OCI-LY7 (cell line): ENCODE results near the gene GUCY2F. TPM values are rescaled to one million over a fixed set of nuclear protein-coding genes. Genes with fewer than 3 reads are reported as not detected.

Source experiments
- BruUV-seq: library from RNA; stranded (reverse); fragments of 400-500 nt; replicated peaks from 2 replicates; lab custom pipeline; 2021; lab: Mats Ljungman, UMichigan
- CTCF ChIA-PET: fragments of 300-600 bp; sonication (Branson Sonifier 250); formaldehyde crosslinking; loops from one replicate; lab custom pipeline; 2022; ENCODE audit warnings: antibody characterized with exemption; ENCODE audit not compliant: unreplicated experiment; lab: Charles Lee
- POLR2A ChIA-PET: fragments of 300-600 bp; sonication (Branson Sonifier 250); formaldehyde crosslinking; loops from one replicate; lab custom pipeline; 2022; ENCODE audit warnings: antibody characterized with exemption; lab: Charles Lee
- DNase-seq: peaks from one replicate; pipeline ENCODE4 v3.0.0-alpha.2; 2015; ENCODE audit warnings: low spot score
- H2AFZ ChIP-seq: fragments of 200-600 bp; sonication (generic), shearing (Covaris generic); 2 replicates; pipeline ENCODE4 v1.6.1; 2014; ENCODE audit warnings: mild to moderate bottlenecking, antibody characterized with exemption, low read length, moderate library complexity
- H3K27ac ChIP-seq: fragments of 200-600 bp; sonication (generic); 2 replicates; pipeline ENCODE4 v1.5.1; 2014; ENCODE audit warnings: mixed run types, low read depth, mild to moderate bottlenecking, moderate library complexity, low read length, inconsistent platforms; ENCODE audit not compliant: poor library complexity, severe bottlenecking
- H3K36me3 ChIP-seq: fragments of 200-600 bp; sonication (generic); 2 replicates; pipeline ENCODE4 v1.6.1; 2014; ENCODE audit warnings: mild to moderate bottlenecking, antibody characterized with exemption, low read length, moderate library complexity, mixed read lengths; ENCODE audit not compliant: insufficient read depth
- H3K4me1 ChIP-seq: fragments of 200-600 bp; sonication (generic); 2 replicates; pipeline ENCODE4 v1.5.1; 2014; ENCODE audit warnings: mild to moderate bottlenecking, low read length; ENCODE audit not compliant: insufficient read depth, poor library complexity, severe bottlenecking
- H3K4me2 ChIP-seq: fragments of 200-600 bp; sonication (generic); 2 replicates; pipeline ENCODE4 v1.6.1; 2014; ENCODE audit warnings: mild to moderate bottlenecking, low read length
- H3K4me3 ChIP-seq: fragments of 200-600 bp; sonication (generic); 2 replicates; pipeline ENCODE4 v1.5.1; 2014; ENCODE audit warnings: mild to moderate bottlenecking, low read depth, low read length; ENCODE audit not compliant: poor library complexity, severe bottlenecking
- H3K79me2 ChIP-seq: fragments of 200-600 bp; sonication (generic); 2 replicates; pipeline ENCODE4 v1.6.1; 2016; ENCODE audit warnings: low read depth, mild to moderate bottlenecking, low read length, moderate library complexity, mixed read lengths; ENCODE audit not compliant: insufficient read depth
- H3K9me2 ChIP-seq: fragments of 200-600 bp; sonication (generic); 2 replicates; pipeline ENCODE4 v1.6.1; 2016; ENCODE audit warnings: mild to moderate bottlenecking, low read length, mixed read lengths; ENCODE audit not compliant: insufficient read depth
- H3K9me3 ChIP-seq: fragments of 200-600 bp; sonication (generic); 2 replicates; pipeline ENCODE4 v1.6.1; 2014; ENCODE audit warnings: mild to moderate bottlenecking, mixed run types, low read length, mixed read lengths
- H4K20me1 ChIP-seq: fragments of 200-600 bp; sonication (generic); 2 replicates; pipeline ENCODE4 v1.6.1; 2014; ENCODE audit warnings: mild to moderate bottlenecking, antibody characterized with exemption, low read length, moderate library complexity, mixed read lengths; ENCODE audit not compliant: insufficient read depth
- CTCF ChIP-seq: fragments of 200-600 bp; sonication (generic); conservative IDR thresholded peaks from 2 replicates; pipeline ENCODE4 v1.5.1; 2014; ENCODE audit warnings: mild to moderate bottlenecking, antibody characterized with exemption, low read length, moderate library complexity, mixed read lengths
- EZH2phosphoT487 ChIP-seq: fragments of 200-600 bp; sonication (generic); IDR thresholded peaks from 2 replicates; pipeline ENCODE4 v1.6.1; 2018; ENCODE audit warnings: low read depth, borderline replicate concordance, mild to moderate bottlenecking, mixed run types, antibody characterized with exemption, low read length, moderate library complexity, mixed read lengths
- intact Hi-C: fragments of 100-400 bp; cut with micrococcal nuclease; formaldehyde crosslinking; loops from one replicate; pipeline ENCODE4 v1.10.0; 2022; ENCODE audit not compliant: unreplicated experiment
- total RNA-seq, 2 experiments: library from RNA; depleted of rRNA in 1 of 2; stranded (reverse); fragments of >200 nt in 1 of 2; shearing (Covaris generic) in 1 of 2; gene quantifications; 2 replicates each; pipeline ENCODE4 v1.2.3, GENCODE V29; 2014 to 2022

GUCY2F gene
- total RNA-seq, 2 experiments from 2014 or later = not detected

- H3K4me2 ChIP-seq = no peak overlapping the region
- intact Hi-C loops = loop anchor here (5.0 kb wide), 1 partner anchor 398 kb away; no protein-coding TSS in a partner anchor
- H3K9me2 ChIP-seq = no peaks in the 10 kb centered on the region
- H3K4me1 ChIP-seq = peaks cover 30% of the 10 kb centered on the region
- no peaks in the 10 kb centered on the region for H3K9me3 ChIP-seq
- no peak for TF ChIP-seq EZH2phosphoT487
- no peak for TF ChIP-seq CTCF
- ChIA-PET CTCF (no interaction called here), POLR2A (no interaction called here)
- H3K4me3 ChIP-seq = no peak overlapping the region
- no peaks in the 10 kb centered on the region for H4K20me1 ChIP-seq
- H3K79me2 ChIP-seq = no peaks in the 10 kb centered on the region
- BruUV-seq = no TSS peak
- no peaks in the 10 kb centered on the region for H3K36me3 ChIP-seq
- no peak for DNase-seq
- H2AFZ ChIP-seq = no peak overlapping the region
- no peak overlapping the region for H3K27ac ChIP-seq
Observed at GRCh38 chrX:109489174-109489573, 7.3 kb upstream of the GUCY2F start.

GRCh38 chrX:109487640-109488039, 5.8 kb upstream of the GUCY2F start:
- Histone ChIP-seq H3K4me3 (peak overlapping the region; percentile 25), H3K79me2 (no peaks in the 10 kb centered on the region), H4K20me1 (no peaks in the 10 kb centered on the region), H3K9me2 (no peaks in the 10 kb centered on the region), H3K4me2 (peak overlapping the region; percentile 69), H2AFZ (peak overlapping the region; percentile 80; the same call in 1 of the 2 replicates), H3K4me1 (peaks cover 30% of the 10 kb centered on the region), H3K9me3 (no peaks in the 10 kb centered on the region), H3K27ac (peak overlapping the region; percentile 70), H3K36me3 (no peaks in the 10 kb centered on the region)
- BruUV-seq = no TSS peak
- intact Hi-C loops = loop anchor here (2.0 to 5.0 kb wide), 2 partner anchors 49 to 400 kb away; partner anchors contain the start of gene NXT2
- POLR2A ChIA-PET = no interaction called here
- peak; percentile 83 for DNase-seq
- TF ChIP-seq EZH2phosphoT487 = no peak
- TF ChIP-seq CTCF = peak; percentile 46
- CTCF ChIA-PET = no interaction called here
